ENCODE results near the gene CENPX. TPM values are rescaled to one million over a fixed set of nuclear protein-coding genes. Genes with fewer than 3 reads are reported as not detected.

CENPX gene
- total and polyA plus RNA-seq, 2 of the 13 experiments (the other 11 are each of a cell fraction or from before 2014, with no cell fraction given), result 92.7 to 170 TPM

- TF ChIP-seq SP2 (CRISPR knock-in tag; IDR thresholded peaks at IDR 0.05) (no peak), ZNF589 (CRISPR knock-in tag; conservative IDR thresholded peaks at IDR 0.05) (peak; percentile 51; the same call in 1 of the 2 replicates), REPIN1 (CRISPR knock-in tag; IDR thresholded peaks at IDR 0.05; ENCODE audit: borderline replicate concordance, low read depth) (no peak; the same call in 1 of the 2 replicates), MAFF (IDR thresholded peaks at IDR 0.05; ENCODE audit: low read depth, low read length) (no peak), CHD2 (IDR thresholded peaks at IDR 0.05; ENCODE audit: low read depth, low read length) (no peak), HOMEZ (CRISPR knock-in tag; IDR thresholded peaks at IDR 0.05; ENCODE audit: low read depth) (no peak), HOXA7 (CRISPR knock-in tag; IDR thresholded peaks at IDR 0.05) (0 out of 2 replicates have a peak, but pooled peaks have one; percentile 43), ZNF34 (CRISPR knock-in tag; IDR thresholded peaks at IDR 0.05; ENCODE audit: borderline replicate concordance) (no peak), ZNF333 (CRISPR knock-in tag; IDR thresholded peaks at IDR 0.05; ENCODE audit: borderline replicate concordance) (no peak), CSRNP1 (CRISPR knock-in tag; IDR thresholded peaks at IDR 0.05) (peak; percentile 29; the same call in 1 of the 2 replicates), ELF4 (CRISPR knock-in tag; IDR thresholded peaks at IDR 0.05; ENCODE audit: borderline replicate concordance) (no peak), NFE2 (CRISPR knock-in tag; IDR thresholded peaks at IDR 0.05) (no peak), ZNF737 (CRISPR knock-in tag; IDR thresholded peaks at IDR 0.05; ENCODE audit: borderline replicate concordance) (no peak), ZMYM3 (CRISPR knock-in tag; IDR thresholded peaks at IDR 0.05) (no peak), STAT6 (CRISPR knock-in tag; IDR thresholded peaks at IDR 0.05; ENCODE audit: borderline replicate concordance) (no peak), TRAFD1 (CRISPR knock-in tag; IDR thresholded peaks at IDR 0.05; ENCODE audit: borderline replicate concordance) (0 out of 2 replicates have a peak, but pooled peaks have one; percentile 2), STAG1 (CRISPR knock-in tag; IDR thresholded peaks at IDR 0.05) (no peak), MED8 (CRISPR knock-in tag; IDR thresholded peaks at IDR 0.05; ENCODE audit: insufficient replicate concordance) (no peak), ZMAT3 (CRISPR knock-in tag; conservative IDR thresholded peaks at IDR 0.05) (no peak), MXD4 (CRISPR knock-in tag; IDR thresholded peaks at IDR 0.05) (no peak), ZSCAN9 (CRISPR knock-in tag; IDR thresholded peaks at IDR 0.05; ENCODE audit: borderline replicate concordance) (no peak), PTBP1 (IDR thresholded peaks at IDR 0.05; ENCODE audit: low read depth, low read length, poor library complexity, severe bottlenecking) (no peak)
These were observed 33.5 kb upstream of the CENPX start (continued) for GRCh38 chr17:82055965-82056728.

Data from HepG2 (cell line).